ENCODE measurements around the gene BICC1.

Gene BICC1

GRCh38 chr10:58818900-58819299, 306.2 kb downstream of the BICC1 start:
- Histone ChIP-seq H3K79me2 (ENCODE audit: insufficient read depth, low read length) (no peaks in the 10 kb centered on the region), H3K9ac (ENCODE audit: low read depth, low read length, poor library complexity, severe bottlenecking) (no peak overlapping the region), H3F3A (ENCODE audit: low read depth) (no peaks in the 10 kb centered on the region), H3K4me2 (ENCODE audit: low read depth, low read length, poor library complexity, severe bottlenecking) (no peak overlapping the region), H3K27me3 (ENCODE audit: insufficient read depth, low read length, poor library complexity, severe bottlenecking) (no peaks in the 10 kb centered on the region), H3K9me3 (ENCODE audit: insufficient read depth, low read depth, low read length) (no peaks in the 10 kb centered on the region), H3K4me3 (ENCODE audit: low read length, poor library complexity, severe bottlenecking) (no peak overlapping the region), H3K36me3 (ENCODE audit: insufficient read depth, low read length) (no peaks in the 10 kb centered on the region), H3K9me2 (replicated peaks; ENCODE audit: low read depth, low read length) (no peaks in the 10 kb centered on the region), H2AFZ (ENCODE audit: low read length) (no peak overlapping the region), H3K4me1 (ENCODE audit: insufficient read depth, low read length, poor library complexity, severe bottlenecking) (no peaks in the 10 kb centered on the region), H4K20me1 (ENCODE audit: insufficient read depth, low read length, poor library complexity, severe bottlenecking) (no peaks in the 10 kb centered on the region)
- no peak for TF ChIP-seq EZH2phosphoT487 (IDR thresholded peaks at IDR 0.05; ENCODE audit: borderline replicate concordance)
- TF ChIP-seq, protein P1, sequence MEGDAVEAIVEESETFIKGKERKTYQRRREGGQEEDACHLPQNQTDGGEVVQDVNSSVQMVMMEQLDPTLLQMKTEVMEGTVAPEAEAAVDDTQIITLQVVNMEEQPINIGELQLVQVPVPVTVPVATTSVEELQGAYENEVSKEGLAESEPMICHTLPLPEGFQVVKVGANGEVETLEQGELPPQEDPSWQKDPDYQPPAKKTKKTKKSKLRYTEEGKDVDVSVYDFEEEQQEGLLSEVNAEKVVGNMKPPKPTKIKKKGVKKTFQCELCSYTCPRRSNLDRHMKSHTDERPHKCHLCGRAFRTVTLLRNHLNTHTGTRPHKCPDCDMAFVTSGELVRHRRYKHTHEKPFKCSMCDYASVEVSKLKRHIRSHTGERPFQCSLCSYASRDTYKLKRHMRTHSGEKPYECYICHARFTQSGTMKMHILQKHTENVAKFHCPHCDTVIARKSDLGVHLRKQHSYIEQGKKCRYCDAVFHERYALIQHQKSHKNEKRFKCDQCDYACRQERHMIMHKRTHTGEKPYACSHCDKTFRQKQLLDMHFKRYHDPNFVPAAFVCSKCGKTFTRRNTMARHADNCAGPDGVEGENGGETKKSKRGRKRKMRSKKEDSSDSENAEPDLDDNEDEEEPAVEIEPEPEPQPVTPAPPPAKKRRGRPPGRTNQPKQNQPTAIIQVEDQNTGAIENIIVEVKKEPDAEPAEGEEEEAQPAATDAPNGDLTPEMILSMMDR (conservative IDR thresholded peaks at IDR 0.05; ENCODE audit: low read length) = no peak

GRCh38 chr10:58820386-58820785, 307.7 kb downstream of the BICC1 start:
- H4K20me1 ChIP-seq (ENCODE audit: insufficient read depth, low read length, poor library complexity, severe bottlenecking) = no peaks in the 10 kb centered on the region
- H2AFZ ChIP-seq (ENCODE audit: low read length) = no peak overlapping the region
- no peak overlapping the region for H3K4me2 ChIP-seq (ENCODE audit: low read depth, low read length, poor library complexity, severe bottlenecking)

DNA sequence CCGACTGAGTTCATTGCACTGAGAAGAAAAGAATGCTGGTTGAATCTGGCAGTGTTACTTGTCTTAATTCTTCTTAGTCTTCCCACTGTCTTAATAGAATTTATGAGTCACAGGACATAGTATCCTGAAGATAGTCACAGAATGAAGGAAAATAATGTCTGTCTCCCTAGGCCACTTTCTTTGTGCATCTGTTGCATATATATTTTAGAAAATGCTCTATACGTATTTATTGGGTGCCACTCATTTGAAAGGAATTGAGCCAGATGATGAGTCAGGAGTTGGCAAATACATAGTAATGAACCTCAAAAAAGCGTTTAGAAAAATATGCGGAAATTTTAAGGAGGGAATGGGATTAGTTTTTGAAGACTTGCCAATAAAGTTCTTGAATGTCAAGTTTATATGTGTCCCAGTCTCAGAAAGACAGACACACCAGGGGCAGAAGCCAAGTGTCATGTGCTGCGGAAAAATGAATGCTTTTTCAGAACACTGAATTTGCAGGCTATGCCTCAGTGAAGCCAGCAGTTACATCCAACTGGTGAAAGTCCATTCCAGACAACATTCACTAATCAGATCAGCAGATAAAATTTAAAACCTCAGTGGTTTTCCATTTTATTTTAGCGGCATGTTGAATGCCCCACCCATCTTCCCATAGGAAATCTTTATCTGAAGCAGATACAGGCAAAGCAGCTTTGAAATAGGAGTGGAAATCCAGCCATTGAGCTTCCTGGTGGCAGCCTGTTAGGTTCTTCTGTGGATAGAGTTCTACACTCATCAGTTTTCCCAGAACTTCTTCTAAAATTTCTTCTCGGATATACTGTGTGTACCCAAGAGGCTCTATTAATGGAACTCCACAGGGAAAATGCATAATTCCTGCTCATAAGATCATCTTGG, 308.4 kb downstream of the BICC1 start:
- no peak overlapping the region for H2AFZ ChIP-seq (ENCODE audit: low read length)

More at GRCh38 chr10:58820386-58820785, 307.7 kb downstream of the BICC1 start:
- H3K9ac ChIP-seq (ENCODE audit: low read depth, low read length, poor library complexity, severe bottlenecking) = no peak overlapping the region
- no peaks in the 10 kb centered on the region for H3K27me3 ChIP-seq (ENCODE audit: insufficient read depth, low read length, poor library complexity, severe bottlenecking)
- H3K9me3 ChIP-seq (ENCODE audit: insufficient read depth, low read depth, low read length) = no peaks in the 10 kb centered on the region
- no peaks in the 10 kb centered on the region for H3K36me3 ChIP-seq (ENCODE audit: insufficient read depth, low read length)
- H3K4me1 ChIP-seq (ENCODE audit: insufficient read depth, low read length, poor library complexity, severe bottlenecking) = no peaks in the 10 kb centered on the region
- TF ChIP-seq EZH2phosphoT487 (IDR thresholded peaks at IDR 0.05; ENCODE audit: borderline replicate concordance) = no peak
- TF ChIP-seq, protein P1 (conservative IDR thresholded peaks at IDR 0.05; ENCODE audit: low read length) = no peak
- H3K79me2 ChIP-seq (ENCODE audit: insufficient read depth, low read length) = no peaks in the 10 kb centered on the region
- H3F3A ChIP-seq (ENCODE audit: low read depth) = no peaks in the 10 kb centered on the region
- H3K9me2 ChIP-seq (replicated peaks; ENCODE audit: low read depth, low read length) = no peaks in the 10 kb centered on the region
- H3K4me3 ChIP-seq (ENCODE audit: low read length, poor library complexity, severe bottlenecking) = no peak overlapping the region

More for the DNA sequence above, 308.4 kb downstream of the BICC1 start:
- no peaks in the 10 kb centered on the region for H4K20me1 ChIP-seq (ENCODE audit: insufficient read depth, low read length, poor library complexity, severe bottlenecking)
- no peaks in the 10 kb centered on the region for H3K9me2 ChIP-seq (replicated peaks; ENCODE audit: low read depth, low read length)
- no peaks in the 10 kb centered on the region for H3K9me3 ChIP-seq (ENCODE audit: insufficient read depth, low read depth, low read length)
- TF ChIP-seq EZH2phosphoT487 (IDR thresholded peaks at IDR 0.05; ENCODE audit: borderline replicate concordance) = no peak
- TF ChIP-seq, protein P1 (conservative IDR thresholded peaks at IDR 0.05; ENCODE audit: low read length) = no peak
- H3K27me3 ChIP-seq (ENCODE audit: insufficient read depth, low read length, poor library complexity, severe bottlenecking) = no peaks in the 10 kb centered on the region
- H3K4me3 ChIP-seq (ENCODE audit: low read length, poor library complexity, severe bottlenecking) = no peak overlapping the region
- H3K79me2 ChIP-seq (ENCODE audit: insufficient read depth, low read length) = no peaks in the 10 kb centered on the region
- H3F3A ChIP-seq (ENCODE audit: low read depth) = no peaks in the 10 kb centered on the region
- H3K9ac ChIP-seq (ENCODE audit: low read depth, low read length, poor library complexity, severe bottlenecking) = no peak overlapping the region
- H3K36me3 ChIP-seq (ENCODE audit: insufficient read depth, low read length) = no peaks in the 10 kb centered on the region
- H3K4me2 ChIP-seq (ENCODE audit: low read depth, low read length, poor library complexity, severe bottlenecking) = no peak overlapping the region
- H3K4me1 ChIP-seq (ENCODE audit: insufficient read depth, low read length, poor library complexity, severe bottlenecking) = no peaks in the 10 kb centered on the region
